SK-N-SH treated with all-trans-retinoic acid at 6 μM for 48 hours (cell line): ENCODE data around the gene ADRA2C.

Experiments
- ARNTL ChIP-seq: fragments of 450-650 bp; formaldehyde crosslinking; IDR thresholded peaks from 2 replicates; pipeline ENCODE4 v1.5.0; 2020; ENCODE audit warnings: low read depth, mild to moderate bottlenecking, moderate library complexity, borderline replicate concordance
- BACH2 ChIP-seq: fragments of 250-450 bp; sonication (Bioruptor Pico); IDR thresholded peaks from 2 replicates; pipeline ENCODE4 v1.9.0; 2021; ENCODE audit warnings: mild to moderate bottlenecking, borderline replicate concordance
- ISL1 ChIP-seq: fragments of 250-450 bp; sonication (Bioruptor Pico); IDR thresholded peaks from 2 replicates; pipeline ENCODE4 v2.1.2; 2022; ENCODE audit warnings: mild to moderate bottlenecking, moderate library complexity
- RARB ChIP-seq: fragments of 250-450 bp; sonication (Bioruptor Pico); IDR thresholded peaks from 2 replicates; pipeline ENCODE4 v1.8.0; 2021; ENCODE audit warnings: mild to moderate bottlenecking, moderate library complexity
- SNAI2 ChIP-seq: fragments of 250-450 bp; sonication (Bioruptor Pico); IDR thresholded peaks from 2 replicates; pipeline ENCODE4 v1.5.0; 2020; ENCODE audit warnings: mild to moderate bottlenecking, moderate library complexity
- TCF4 ChIP-seq: fragments of 250-450 bp; sonication (Bioruptor Pico); IDR thresholded peaks from 2 replicates; pipeline ENCODE4 v1.8.0; 2021; ENCODE audit warnings: mild to moderate bottlenecking, moderate library complexity, borderline replicate concordance
- TOX ChIP-seq: fragments of 250-450 bp; sonication (Bioruptor Pico); IDR thresholded peaks from 2 replicates; pipeline ENCODE4 v1.8.0; 2021; ENCODE audit warnings: mild to moderate bottlenecking, moderate library complexity, borderline replicate concordance
- ZC3H10 ChIP-seq: fragments of 250-450 bp; sonication (Bioruptor Pico); IDR thresholded peaks from 2 replicates; pipeline ENCODE4 v1.5.1; 2021; ENCODE audit warnings: mild to moderate bottlenecking, moderate library complexity
- ZFP3 ChIP-seq: fragments of 250-450 bp; sonication (Bioruptor Pico); IDR thresholded peaks from 2 replicates; pipeline ENCODE4 v1.5.0; 2020; ENCODE audit warnings: mild to moderate bottlenecking, moderate library complexity
- ZFP30 ChIP-seq: fragments of 450-650 bp; formaldehyde crosslinking; IDR thresholded peaks from 2 replicates; pipeline ENCODE4 v1.5.0; 2022; ENCODE audit warnings: mild to moderate bottlenecking, moderate library complexity
- ZNF565 ChIP-seq: fragments of 450-650 bp; formaldehyde crosslinking; conservative IDR thresholded peaks from 2 replicates; pipeline ENCODE4 v1.5.0; 2020; ENCODE audit warnings: low read depth, mild to moderate bottlenecking, moderate library complexity
- ZNF8 ChIP-seq: fragments of 450-650 bp; formaldehyde crosslinking; IDR thresholded peaks from 2 replicates; pipeline ENCODE4 v1.5.0; 2020; ENCODE audit warnings: mild to moderate bottlenecking, moderate library complexity
- TF ChIP-seq, protein P1 (sequence below): fragments of 250-450 bp; sonication (Bioruptor Pico); IDR thresholded peaks from 2 replicates; pipeline ENCODE4 v1.5.1; 2020; ENCODE audit warnings: low read depth, mild to moderate bottlenecking, moderate library complexity
- TF ChIP-seq, protein P2 (sequence below): fragments of 250-450 bp; sonication (Bioruptor Pico); IDR thresholded peaks from 2 replicates; pipeline ENCODE4 v1.8.0; 2020; ENCODE audit warnings: mild to moderate bottlenecking, moderate library complexity, borderline replicate concordance

DNA sequence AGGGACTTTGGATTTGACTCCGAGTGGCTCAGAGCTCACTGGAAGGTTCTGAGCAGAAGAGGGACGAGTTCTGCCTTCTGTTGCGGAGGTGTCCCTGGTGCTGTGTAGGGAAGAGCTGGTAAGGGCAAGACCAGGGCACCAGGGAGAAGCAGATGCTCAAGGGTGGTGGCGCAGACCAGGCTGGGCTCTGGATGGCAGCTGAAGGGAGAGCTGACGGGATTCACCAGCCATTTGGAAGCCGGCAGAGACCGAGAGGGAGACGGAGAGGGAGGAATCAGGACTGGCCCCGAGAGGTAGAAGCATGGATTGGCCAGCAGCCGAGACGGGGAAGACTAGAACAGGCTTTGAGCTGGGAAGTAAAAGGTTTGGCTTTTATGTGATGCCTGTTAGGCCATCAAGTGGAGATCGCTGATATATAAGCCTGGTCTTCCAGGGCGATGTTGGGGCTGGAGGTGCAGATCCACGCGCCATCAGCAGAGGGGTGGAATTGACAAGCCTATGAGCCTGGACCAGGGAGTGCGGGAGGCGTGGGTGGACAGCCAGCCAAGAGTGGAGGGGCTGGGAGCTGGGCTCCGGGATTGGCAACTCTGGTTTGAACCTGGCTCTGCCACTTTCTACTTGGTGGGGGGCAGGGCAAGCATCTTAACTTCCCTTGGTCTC is 43.4 kb downstream of the ADRA2C start:
- TF ChIP-seq ZFP30 (CRISPR knock-in tag) (no peak), ZNF565 (CRISPR knock-in tag) (no peak), ZNF8 (CRISPR knock-in tag) (no peak), SNAI2 (CRISPR knock-in tag) (no peak), ARNTL (CRISPR knock-in tag) (no peak), RARB (CRISPR knock-in tag) (no peak), BACH2 (no peak), TOX (no peak), ZFP3 (CRISPR knock-in tag) (no peak), ZC3H10 (CRISPR knock-in tag) (no peak), ISL1 (CRISPR knock-in tag) (no peak), TCF4 (CRISPR knock-in tag) (no peak)
- TF ChIP-seq, protein P1, sequence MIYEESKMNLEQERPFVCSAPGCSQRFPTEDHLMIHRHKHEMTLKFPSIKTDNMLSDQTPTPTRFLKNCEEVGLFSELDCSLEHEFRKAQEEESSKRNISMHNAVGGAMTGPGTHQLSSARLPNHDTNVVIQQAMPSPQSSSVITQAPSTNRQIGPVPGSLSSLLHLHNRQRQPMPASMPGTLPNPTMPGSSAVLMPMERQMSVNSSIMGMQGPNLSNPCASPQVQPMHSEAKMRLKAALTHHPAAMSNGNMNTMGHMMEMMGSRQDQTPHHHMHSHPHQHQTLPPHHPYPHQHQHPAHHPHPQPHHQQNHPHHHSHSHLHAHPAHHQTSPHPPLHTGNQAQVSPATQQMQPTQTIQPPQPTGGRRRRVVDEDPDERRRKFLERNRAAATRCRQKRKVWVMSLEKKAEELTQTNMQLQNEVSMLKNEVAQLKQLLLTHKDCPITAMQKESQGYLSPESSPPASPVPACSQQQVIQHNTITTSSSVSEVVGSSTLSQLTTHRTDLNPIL (CRISPR knock-in tag), result no peak
- TF ChIP-seq, protein P2, sequence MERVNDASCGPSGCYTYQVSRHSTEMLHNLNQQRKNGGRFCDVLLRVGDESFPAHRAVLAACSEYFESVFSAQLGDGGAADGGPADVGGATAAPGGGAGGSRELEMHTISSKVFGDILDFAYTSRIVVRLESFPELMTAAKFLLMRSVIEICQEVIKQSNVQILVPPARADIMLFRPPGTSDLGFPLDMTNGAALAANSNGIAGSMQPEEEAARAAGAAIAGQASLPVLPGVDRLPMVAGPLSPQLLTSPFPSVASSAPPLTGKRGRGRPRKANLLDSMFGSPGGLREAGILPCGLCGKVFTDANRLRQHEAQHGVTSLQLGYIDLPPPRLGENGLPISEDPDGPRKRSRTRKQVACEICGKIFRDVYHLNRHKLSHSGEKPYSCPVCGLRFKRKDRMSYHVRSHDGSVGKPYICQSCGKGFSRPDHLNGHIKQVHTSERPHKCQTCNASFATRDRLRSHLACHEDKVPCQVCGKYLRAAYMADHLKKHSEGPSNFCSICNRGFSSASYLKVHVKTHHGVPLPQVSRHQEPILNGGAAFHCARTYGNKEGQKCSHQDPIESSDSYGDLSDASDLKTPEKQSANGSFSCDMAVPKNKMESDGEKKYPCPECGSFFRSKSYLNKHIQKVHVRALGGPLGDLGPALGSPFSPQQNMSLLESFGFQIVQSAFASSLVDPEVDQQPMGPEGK (CRISPR knock-in tag), result no peak
